OCI-LY7 (cell line): Measurements from ENCODE around the gene SPATS1. TPM values are rescaled to one million over a fixed set of nuclear protein-coding genes. Genes with fewer than 3 reads are reported as not detected.

Experiments used
- BruUV-seq: library from RNA; stranded (reverse); fragments of 400-500 nt; replicated peaks from 2 replicates; lab custom pipeline; 2021; lab: Mats Ljungman, UMichigan
- CTCF ChIA-PET: fragments of 300-600 bp; sonication (Branson Sonifier 250); formaldehyde crosslinking; loops from one replicate; lab custom pipeline; 2022; ENCODE audit warnings: antibody characterized with exemption; ENCODE audit not compliant: unreplicated experiment; lab: Charles Lee
- POLR2A ChIA-PET: fragments of 300-600 bp; sonication (Branson Sonifier 250); formaldehyde crosslinking; loops from one replicate; lab custom pipeline; 2022; ENCODE audit warnings: antibody characterized with exemption; lab: Charles Lee
- DNase-seq: peaks from one replicate; pipeline ENCODE4 v3.0.0-alpha.2; 2015; ENCODE audit warnings: low spot score
- H2AFZ ChIP-seq: fragments of 200-600 bp; sonication (generic), shearing (Covaris generic); 2 replicates; pipeline ENCODE4 v1.6.1; 2014; ENCODE audit warnings: mild to moderate bottlenecking, antibody characterized with exemption, low read length, moderate library complexity
- H3K27ac ChIP-seq: fragments of 200-600 bp; sonication (generic); 2 replicates; pipeline ENCODE4 v1.5.1; 2014; ENCODE audit warnings: mixed run types, low read depth, mild to moderate bottlenecking, moderate library complexity, low read length, inconsistent platforms; ENCODE audit not compliant: poor library complexity, severe bottlenecking
- H3K36me3 ChIP-seq: fragments of 200-600 bp; sonication (generic); 2 replicates; pipeline ENCODE4 v1.6.1; 2014; ENCODE audit warnings: mild to moderate bottlenecking, antibody characterized with exemption, low read length, moderate library complexity, mixed read lengths; ENCODE audit not compliant: insufficient read depth
- H3K4me1 ChIP-seq: fragments of 200-600 bp; sonication (generic); 2 replicates; pipeline ENCODE4 v1.5.1; 2014; ENCODE audit warnings: mild to moderate bottlenecking, low read length; ENCODE audit not compliant: insufficient read depth, poor library complexity, severe bottlenecking
- H3K4me2 ChIP-seq: fragments of 200-600 bp; sonication (generic); 2 replicates; pipeline ENCODE4 v1.6.1; 2014; ENCODE audit warnings: mild to moderate bottlenecking, low read length
- H3K4me3 ChIP-seq: fragments of 200-600 bp; sonication (generic); 2 replicates; pipeline ENCODE4 v1.5.1; 2014; ENCODE audit warnings: mild to moderate bottlenecking, low read depth, low read length; ENCODE audit not compliant: poor library complexity, severe bottlenecking
- H3K79me2 ChIP-seq: fragments of 200-600 bp; sonication (generic); 2 replicates; pipeline ENCODE4 v1.6.1; 2016; ENCODE audit warnings: low read depth, mild to moderate bottlenecking, low read length, moderate library complexity, mixed read lengths; ENCODE audit not compliant: insufficient read depth
- H3K9me2 ChIP-seq: fragments of 200-600 bp; sonication (generic); 2 replicates; pipeline ENCODE4 v1.6.1; 2016; ENCODE audit warnings: mild to moderate bottlenecking, low read length, mixed read lengths; ENCODE audit not compliant: insufficient read depth
- H3K9me3 ChIP-seq: fragments of 200-600 bp; sonication (generic); 2 replicates; pipeline ENCODE4 v1.6.1; 2014; ENCODE audit warnings: mild to moderate bottlenecking, mixed run types, low read length, mixed read lengths
- H4K20me1 ChIP-seq: fragments of 200-600 bp; sonication (generic); 2 replicates; pipeline ENCODE4 v1.6.1; 2014; ENCODE audit warnings: mild to moderate bottlenecking, antibody characterized with exemption, low read length, moderate library complexity, mixed read lengths; ENCODE audit not compliant: insufficient read depth
- CTCF ChIP-seq: fragments of 200-600 bp; sonication (generic); conservative IDR thresholded peaks from 2 replicates; pipeline ENCODE4 v1.5.1; 2014; ENCODE audit warnings: mild to moderate bottlenecking, antibody characterized with exemption, low read length, moderate library complexity, mixed read lengths
- EZH2phosphoT487 ChIP-seq: fragments of 200-600 bp; sonication (generic); IDR thresholded peaks from 2 replicates; pipeline ENCODE4 v1.6.1; 2018; ENCODE audit warnings: low read depth, borderline replicate concordance, mild to moderate bottlenecking, mixed run types, antibody characterized with exemption, low read length, moderate library complexity, mixed read lengths
- intact Hi-C: fragments of 100-400 bp; cut with micrococcal nuclease; formaldehyde crosslinking; loops from one replicate; pipeline ENCODE4 v1.10.0; 2022; ENCODE audit not compliant: unreplicated experiment
- total RNA-seq, 2 experiments: library from RNA; depleted of rRNA in 1 of 2; stranded (reverse); fragments of >200 nt in 1 of 2; shearing (Covaris generic) in 1 of 2; gene quantifications; 2 replicates each; pipeline ENCODE4 v1.2.3, GENCODE V29; 2014 to 2022

SPATS1 gene
- total RNA-seq, 2 experiments from 2014 or later: not detected

GRCh38 chr6:44309092-44309491 is 33.4 kb upstream of the SPATS1 start:
- Histone ChIP-seq H3K4me3 (no peak overlapping the region), H3K36me3 (peaks cover 67% of the 10 kb centered on the region), H4K20me1 (no peaks in the 10 kb centered on the region), H3K4me2 (no peak overlapping the region), H2AFZ (no peak overlapping the region), H3K79me2 (peaks cover 11% of the 10 kb centered on the region; the same call in 1 of the 2 replicates), H3K27ac (no peak overlapping the region), H3K4me1 (peaks cover 10% of the 10 kb centered on the region), H3K9me3 (no peaks in the 10 kb centered on the region), H3K9me2 (no peaks in the 10 kb centered on the region)
- intact Hi-C loops: no loop called here
- ChIA-PET CTCF (interaction anchor here (0.6 kb wide), 2 partner anchors 37 to 216 kb away, joined by 3 read pairs; no protein-coding TSS in a partner anchor), POLR2A (interaction anchor here (1.2 to 2.0 kb wide), 2 partner anchors 14 to 24 kb away, joined by 3 to 4 read pairs; no protein-coding TSS in a partner anchor)
- BruUV-seq: no TSS peak
- no peak for DNase-seq
- TF ChIP-seq EZH2phosphoT487 (no peak), CTCF (no peak)

- H3K4me1 ChIP-seq: peaks cover 10% of the 10 kb centered on the region
- H3K79me2 ChIP-seq: peaks cover 11% of the 10 kb centered on the region; the same call in 1 of the 2 replicates
- no peaks in the 10 kb centered on the region for H3K9me3 ChIP-seq
- no peak overlapping the region for H3K4me2 ChIP-seq
- no peak overlapping the region for H3K4me3 ChIP-seq
- peaks cover 61% of the 10 kb centered on the region for H3K36me3 ChIP-seq
- no TSS peak for BruUV-seq
- no peak overlapping the region for H3K27ac ChIP-seq
- no peaks in the 10 kb centered on the region for H3K9me2 ChIP-seq
- intact Hi-C loops: no loop called here
- no peak for DNase-seq
- H4K20me1 ChIP-seq: no peaks in the 10 kb centered on the region
- TF ChIP-seq EZH2phosphoT487 (no peak), CTCF (no peak)
- CTCF ChIA-PET: interaction anchor here (0.6 kb wide), 1 partner anchor 217 kb away, joined by 3 read pairs; no protein-coding TSS in a partner anchor
- POLR2A ChIA-PET: interaction anchor here (0.6 to 1.2 kb wide), 2 partner anchors 23 to 124 kb away, joined by 3 read pairs; no protein-coding TSS in a partner anchor
- no peak overlapping the region for H2AFZ ChIP-seq
Measured at GRCh38 chr6:44309631-44310030, 32.8 kb upstream of the SPATS1 start.

DNA sequence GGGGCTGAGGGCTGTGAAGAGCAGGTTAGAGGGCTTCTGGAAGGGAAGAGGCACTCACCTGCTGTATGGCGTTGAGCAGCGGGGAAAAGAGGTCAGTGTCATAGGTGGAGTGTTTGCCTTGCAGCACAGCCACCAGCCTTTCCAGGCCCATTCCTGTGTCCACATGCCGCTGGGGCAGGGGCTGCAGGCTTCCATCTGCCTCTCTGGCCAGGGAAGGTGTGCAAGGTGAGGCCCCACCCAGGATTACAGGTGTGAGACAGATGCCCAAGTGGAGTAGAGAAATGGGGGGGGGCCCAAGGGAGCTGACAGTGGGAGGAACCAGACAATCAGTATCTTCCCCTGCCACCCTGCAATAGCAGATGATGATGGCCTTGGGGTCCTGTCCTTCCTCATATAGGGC is 32.2 kb upstream of the SPATS1 start:
- no peak overlapping the region for H3K4me3 ChIP-seq
- no peak overlapping the region for H3K4me2 ChIP-seq
- POLR2A ChIA-PET: interaction anchor here (0.6 to 1.2 kb wide), 2 partner anchors 22 to 124 kb away, joined by 3 read pairs; no protein-coding TSS in a partner anchor
- intact Hi-C loops: no loop called here
- peaks cover 11% of the 10 kb centered on the region; the same call in 1 of the 2 replicates for H3K79me2 ChIP-seq
- DNase-seq: no peak
- H4K20me1 ChIP-seq: no peaks in the 10 kb centered on the region
- no peaks in the 10 kb centered on the region for H3K9me3 ChIP-seq
- H2AFZ ChIP-seq: no peak overlapping the region
- peaks cover 55% of the 10 kb centered on the region for H3K36me3 ChIP-seq
- TF ChIP-seq EZH2phosphoT487: no peak
- no peak for TF ChIP-seq CTCF
- no peak overlapping the region for H3K27ac ChIP-seq
- CTCF ChIA-PET: no interaction called here
- peaks cover 10% of the 10 kb centered on the region for H3K4me1 ChIP-seq
- BruUV-seq: no TSS peak
- H3K9me2 ChIP-seq: no peaks in the 10 kb centered on the region
